ENCODE measurements around the gene SDHAF2. TPM values are rescaled to one million over a fixed set of nuclear protein-coding genes. Genes with fewer than 3 reads are reported as not detected.
"Not testable (repeated sequence)": the region's sequence is repeated elsewhere in the genome, so short reads cannot be mapped to it uniquely, and the experiment has no call there.

SDHAF2 gene
- polyA plus RNA-seq, 4 donors = 43.9 to 63.0 (median 52.1) TPM

DNA sequence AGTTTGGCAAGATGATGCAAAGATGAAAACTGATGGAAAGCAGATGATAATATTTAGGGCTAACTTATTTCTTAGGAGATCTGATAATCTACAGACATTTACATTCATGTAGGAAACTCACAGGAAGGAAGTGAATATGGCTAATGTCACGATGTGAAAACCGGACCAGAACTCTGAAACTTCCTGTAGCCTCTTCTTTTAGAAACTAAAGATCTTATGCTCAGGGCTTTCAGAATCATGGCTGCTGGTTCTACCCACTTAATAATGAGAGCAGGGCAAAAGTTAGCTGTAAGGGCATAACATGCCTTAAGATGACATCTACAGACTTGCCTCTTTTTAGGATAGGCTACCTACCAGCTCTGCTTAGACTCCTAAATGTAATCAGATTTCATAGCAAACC lies 15.4 kb upstream of the SDHAF2 start:
- FAIRE-seq (no peak), DNase-seq (no peak)
- H3K4me3 ChIP-seq (ENCODE audit: low read depth in 1 of 3, low read length in 3 of 3) = no peak overlapping the region
- no peaks in the 10 kb centered on the region for H3K9me3 ChIP-seq (ENCODE audit: control insufficient read depth in 2 of 2, insufficient read depth in 1 of 2, low read depth in 1 of 2, low read length in 1 of 2)
- H3K36me3 ChIP-seq (ENCODE audit: control insufficient read depth in 3 of 3, insufficient read depth in 2 of 3, low read depth in 1 of 3, low read length in 3 of 3) = peaks cover 38 to 56% (median 40%) of the 10 kb centered on the region in 3 donors
- H3K4me1 ChIP-seq (ENCODE audit: control insufficient read depth in 3 of 3, insufficient read depth in 2 of 3, low read depth in 1 of 3, low read length in 2 of 3) = no peaks in the 10 kb centered on the region
- 55 to 76% (median 59%) methylated on average over 2 of the region's 2 CpGs for WGBS, 3 donors
- H3K27ac ChIP-seq (ENCODE audit: low read depth in 1 of 3, low read length in 2 of 3) = no peak overlapping the region
- H3K27me3 ChIP-seq (ENCODE audit: control insufficient read depth in 3 of 3, insufficient read depth in 3 of 3, low read length in 3 of 3) = no peaks in the 10 kb centered on the region

DNA sequence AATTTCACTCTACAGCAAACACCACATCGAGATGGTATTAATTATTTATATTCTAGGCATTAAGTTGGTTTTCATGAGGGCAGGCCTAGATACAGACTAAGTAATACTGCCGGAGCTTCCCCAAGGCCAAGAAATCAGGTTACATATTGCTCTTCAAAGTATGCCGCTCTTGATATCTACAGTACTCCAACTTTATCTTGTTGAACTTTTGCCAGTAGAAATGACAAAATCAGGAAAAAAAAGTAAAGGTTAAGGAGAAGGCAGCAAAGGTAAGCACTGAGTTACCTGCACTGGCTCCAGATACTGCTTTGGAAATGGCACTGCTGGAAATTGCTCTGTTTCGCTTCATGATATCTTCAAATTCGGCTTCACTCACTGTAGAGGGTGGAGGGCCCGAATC lies 14.5 kb upstream of the SDHAF2 start:
- Histone ChIP-seq H3K4me3 (ENCODE audit: low read depth in 1 of 3, low read length in 3 of 3) (no peak overlapping the region), H3K4me1 (ENCODE audit: control insufficient read depth in 3 of 3, insufficient read depth in 2 of 3, low read depth in 1 of 3, low read length in 2 of 3) (no peaks in the 10 kb centered on the region), H3K27me3 (ENCODE audit: control insufficient read depth in 3 of 3, insufficient read depth in 3 of 3, low read length in 3 of 3) (no peaks in the 10 kb centered on the region), H3K36me3 (ENCODE audit: control insufficient read depth in 3 of 3, insufficient read depth in 2 of 3, low read depth in 1 of 3, low read length in 3 of 3) (peaks cover 39 to 56% (median 43%) of the 10 kb centered on the region in 3 donors), H3K9me3 (ENCODE audit: control insufficient read depth in 2 of 2, insufficient read depth in 1 of 2, low read depth in 1 of 2, low read length in 1 of 2) (no peaks in the 10 kb centered on the region), H3K27ac (ENCODE audit: low read depth in 1 of 3, low read length in 2 of 3) (no peak overlapping the region)
- no peak for FAIRE-seq
- DNase-seq = no peak
- 76 to 92% (median 87%) methylated on average over 6 of the region's 6 CpGs for WGBS, 3 donors

- H3K36me3 ChIP-seq (ENCODE audit: control insufficient read depth in 3 of 3, insufficient read depth in 2 of 3, low read depth in 1 of 3, low read length in 3 of 3) = peaks cover 37 to 53% (median 41%) of the 10 kb centered on the region in 3 donors
- 80 to 82% (median 82%) methylated on average over 3 of the region's 3 CpGs for WGBS, 3 donors
- H3K27me3 ChIP-seq (ENCODE audit: control insufficient read depth in 3 of 3, insufficient read depth in 3 of 3, low read length in 3 of 3) = no peaks in the 10 kb centered on the region
- H3K27ac ChIP-seq (ENCODE audit: low read depth in 1 of 3, low read length in 2 of 3) = no peak overlapping the region
- H3K4me1 ChIP-seq (ENCODE audit: control insufficient read depth in 3 of 3, insufficient read depth in 2 of 3, low read depth in 1 of 3, low read length in 2 of 3) = no peaks in the 10 kb centered on the region
- no peak overlapping the region for H3K4me3 ChIP-seq (ENCODE audit: low read depth in 1 of 3, low read length in 3 of 3)
- H3K9me3 ChIP-seq (ENCODE audit: control insufficient read depth in 2 of 2, insufficient read depth in 1 of 2, low read depth in 1 of 2, low read length in 1 of 2) = no peaks in the 10 kb centered on the region
- FAIRE-seq (no peak), DNase-seq (no peak)
Measured at GRCh38 chr11:61416941-61417340, 13.0 kb upstream of the SDHAF2 start.

- Histone ChIP-seq H3K4me1 (ENCODE audit: control insufficient read depth in 3 of 3, insufficient read depth in 2 of 3, low read depth in 1 of 3, low read length in 2 of 3) (no peaks in the 10 kb centered on the region), H3K9me3 (ENCODE audit: control insufficient read depth in 2 of 2, insufficient read depth in 1 of 2, low read depth in 1 of 2, low read length in 1 of 2) (no peaks in the 10 kb centered on the region), H3K27me3 (ENCODE audit: control insufficient read depth in 3 of 3, insufficient read depth in 3 of 3, low read length in 3 of 3) (no peaks in the 10 kb centered on the region), H3K27ac (ENCODE audit: low read depth in 1 of 3, low read length in 2 of 3) (no peak overlapping the region), H3K4me3 (ENCODE audit: low read depth in 1 of 3, low read length in 3 of 3) (no peak overlapping the region), H3K36me3 (ENCODE audit: control insufficient read depth in 3 of 3, insufficient read depth in 2 of 3, low read depth in 1 of 3, low read length in 3 of 3) (peaks cover 37 to 55% (median 41%) of the 10 kb centered on the region in 3 donors)
- WGBS, 3 donors = 58 to 63% (median 59%) methylated on average over 2 of the region's 2 CpGs
- DNase-seq = no peak
- no peak for FAIRE-seq
Measured at GRCh38 chr11:61417670-61418069, 12.3 kb upstream of the SDHAF2 start.

GRCh38 chr11:61418136-61418535 lies 11.8 kb upstream of the SDHAF2 start:
- Histone ChIP-seq H3K4me1 (ENCODE audit: control insufficient read depth in 3 of 3, insufficient read depth in 2 of 3, low read depth in 1 of 3, low read length in 2 of 3) (no peaks in the 10 kb centered on the region), H3K27ac (ENCODE audit: low read depth in 1 of 3, low read length in 2 of 3) (no peak overlapping the region), H3K27me3 (ENCODE audit: control insufficient read depth in 3 of 3, insufficient read depth in 3 of 3, low read length in 3 of 3) (no peaks in the 10 kb centered on the region), H3K9me3 (ENCODE audit: control insufficient read depth in 2 of 2, insufficient read depth in 1 of 2, low read depth in 1 of 2, low read length in 1 of 2) (no peaks in the 10 kb centered on the region), H3K4me3 (ENCODE audit: low read depth in 1 of 3, low read length in 3 of 3) (no peak overlapping the region), H3K36me3 (ENCODE audit: control insufficient read depth in 3 of 3, insufficient read depth in 2 of 3, low read depth in 1 of 3, low read length in 3 of 3) (peaks cover 38 to 55% (median 41%) of the 10 kb centered on the region in 3 donors)
- no peak for DNase-seq
- FAIRE-seq = no peak

GRCh38 chr11:61422226-61422625 lies 7.7 kb upstream of the SDHAF2 start:
- H3K27me3 ChIP-seq (ENCODE audit: control insufficient read depth in 3 of 3, insufficient read depth in 3 of 3, low read length in 3 of 3) = no peaks in the 10 kb centered on the region
- H3K9me3 ChIP-seq (ENCODE audit: control insufficient read depth in 2 of 2, insufficient read depth in 1 of 2, low read depth in 1 of 2, low read length in 1 of 2) = no peaks in the 10 kb centered on the region
- H3K4me3 ChIP-seq (ENCODE audit: low read depth in 1 of 3, low read length in 3 of 3) = no peak overlapping the region
- no peak for DNase-seq
- no peak for FAIRE-seq
- peaks cover 26 to 53% (median 33%) of the 10 kb centered on the region in 3 donors for H3K36me3 ChIP-seq (ENCODE audit: control insufficient read depth in 3 of 3, insufficient read depth in 2 of 3, low read depth in 1 of 3, low read length in 3 of 3)
- no peaks in the 10 kb centered on the region for H3K4me1 ChIP-seq (ENCODE audit: control insufficient read depth in 3 of 3, insufficient read depth in 2 of 3, low read depth in 1 of 3, low read length in 2 of 3)
- H3K27ac ChIP-seq (ENCODE audit: low read depth in 1 of 3, low read length in 2 of 3) = no peak overlapping the region
- 90 to 97% (median 96%) methylated on average over 3 of the region's 3 CpGs for WGBS, 3 donors

DNA sequence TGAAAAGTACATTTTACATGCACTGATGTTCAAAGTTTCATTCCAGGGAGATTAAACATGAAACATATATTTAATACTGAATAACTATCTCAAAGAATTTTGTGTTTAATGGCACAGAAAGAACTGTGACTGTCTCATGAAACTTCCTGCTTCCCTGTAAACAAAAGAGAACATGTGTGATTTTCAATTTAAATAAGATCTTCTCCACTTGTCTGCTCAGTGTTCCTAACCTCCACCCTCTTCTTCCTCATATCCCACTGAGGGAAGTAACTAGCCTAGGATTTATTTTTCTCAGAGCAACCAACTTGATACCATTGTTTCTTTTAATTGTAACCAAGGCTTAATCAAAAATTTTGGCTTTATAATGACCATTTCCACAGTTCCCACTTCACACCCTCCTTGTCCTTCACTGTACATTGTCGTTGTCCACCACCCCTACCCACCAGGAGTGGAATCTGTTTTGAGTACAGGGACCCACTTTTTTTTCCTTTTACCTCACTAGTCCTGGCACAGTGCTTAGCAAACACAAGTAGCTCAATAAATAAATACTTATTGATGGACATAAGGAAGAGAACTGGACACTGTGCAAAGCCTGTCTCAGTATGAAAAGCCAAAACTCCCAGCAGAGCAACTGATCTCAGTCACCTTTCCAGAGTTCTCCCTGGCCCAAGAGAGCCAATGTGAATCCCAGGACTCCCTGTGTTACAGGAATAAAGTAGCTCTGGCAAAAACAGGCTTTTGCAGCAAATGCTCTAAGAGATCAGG lies 4.4 kb upstream of the SDHAF2 start:
- Histone ChIP-seq H3K36me3 (ENCODE audit: control insufficient read depth in 3 of 3, insufficient read depth in 2 of 3, low read depth in 1 of 3, low read length in 3 of 3) (peaks cover 16 to 44% (median 20%) of the 10 kb centered on the region in 3 donors), H3K27me3 (ENCODE audit: control insufficient read depth in 3 of 3, insufficient read depth in 3 of 3, low read length in 3 of 3) (no peaks in the 10 kb centered on the region), H3K4me3 (ENCODE audit: low read depth in 1 of 3, low read length in 3 of 3) (no peak overlapping the region), H3K9me3 (ENCODE audit: control insufficient read depth in 2 of 2, insufficient read depth in 1 of 2, low read depth in 1 of 2, low read length in 1 of 2) (no peaks in the 10 kb centered on the region), H3K27ac (ENCODE audit: low read depth in 1 of 3, low read length in 2 of 3) (no peak overlapping the region), H3K4me1 (ENCODE audit: control insufficient read depth in 3 of 3, insufficient read depth in 2 of 3, low read depth in 1 of 3, low read length in 2 of 3) (peaks cover 0 to 9% (median 0%) of the 10 kb centered on the region in 3 donors)
- FAIRE-seq (no peak), DNase-seq (no peak)
- WGBS, 3 donors = 86 to 94% (median 88%) methylated on average over 1 of the region's 1 CpG

DNA sequence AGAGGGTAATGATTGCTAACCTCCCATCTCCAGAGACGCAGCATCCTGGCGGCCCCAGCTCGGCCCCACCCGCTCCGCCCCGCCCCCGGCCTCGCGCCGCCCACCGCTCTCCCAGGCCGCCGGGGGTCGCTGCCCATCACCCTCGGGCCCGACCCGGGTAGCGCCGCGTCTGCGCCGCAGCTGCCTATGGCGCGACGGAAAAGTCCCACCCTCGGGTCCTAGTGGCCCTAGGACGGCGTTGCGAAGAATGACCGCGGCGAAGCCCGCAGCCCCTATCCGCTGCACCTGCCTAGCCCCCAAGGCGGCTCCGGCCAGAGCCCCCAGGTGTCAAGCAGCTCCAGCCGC lies 606 bp upstream of the SDHAF2 start:
- no peaks in the 10 kb centered on the region for H3K9me3 ChIP-seq (ENCODE audit: control insufficient read depth in 2 of 2, insufficient read depth in 1 of 2, low read depth in 1 of 2, low read length in 1 of 2)
- H3K36me3 ChIP-seq (ENCODE audit: control insufficient read depth in 3 of 3, insufficient read depth in 2 of 3, low read depth in 1 of 3, low read length in 3 of 3) = peaks cover 8 to 32% (median 13%) of the 10 kb centered on the region in 3 donors
- H3K27ac ChIP-seq (ENCODE audit: low read depth in 1 of 3, low read length in 2 of 3) = peak overlapping the region; percentile 89 to 98 (median 93)
- DNase-seq (peak in 1 of 2 donors; percentile 32), FAIRE-seq (no peak)
- H3K27me3 ChIP-seq (ENCODE audit: control insufficient read depth in 3 of 3, insufficient read depth in 3 of 3, low read length in 3 of 3) = no peaks in the 10 kb centered on the region
- peaks cover 2 to 12% (median 3%) of the 10 kb centered on the region in 3 donors for H3K4me1 ChIP-seq (ENCODE audit: control insufficient read depth in 3 of 3, insufficient read depth in 2 of 3, low read depth in 1 of 3, low read length in 2 of 3)
- peak overlapping the region; percentile 87 to 96 (median 89) for H3K4me3 ChIP-seq (ENCODE audit: low read depth in 1 of 3, low read length in 3 of 3)
- WGBS, 3 donors = 0 to 1% (median 0%) methylated on average over 24 to 37 of the region's 37 CpGs

DNA sequence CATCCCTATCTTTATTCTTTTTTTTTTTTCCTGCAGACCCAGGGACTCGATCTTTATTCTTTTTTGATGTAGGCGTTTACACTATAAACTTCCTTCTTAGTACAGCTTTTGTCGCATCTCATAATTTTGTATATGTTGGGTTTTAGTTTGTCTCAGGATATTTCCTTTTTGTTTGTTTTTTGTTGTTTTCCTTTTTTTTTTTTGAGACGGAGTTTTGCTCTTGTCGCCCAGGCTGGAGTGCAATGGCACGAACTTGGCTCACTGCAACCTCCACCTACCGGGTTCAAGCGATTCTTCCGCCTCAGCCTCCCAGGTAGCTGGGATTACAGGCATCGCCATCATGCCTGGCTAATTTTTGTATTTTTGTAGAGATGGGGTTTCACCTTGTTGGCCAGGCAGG lies 915 bp downstream of the SDHAF2 start:
- DNase-seq; H3K27me3 ChIP-seq (ENCODE audit: control insufficient read depth in 3 of 3, insufficient read depth in 3 of 3, low read length in 3 of 3); FAIRE-seq; H3K27ac ChIP-seq (ENCODE audit: low read depth in 1 of 3, low read length in 2 of 3); H3K9me3 ChIP-seq (ENCODE audit: control insufficient read depth in 2 of 2, insufficient read depth in 1 of 2, low read depth in 1 of 2, low read length in 1 of 2): not testable (repeated sequence)
- peaks cover 5 to 31% (median 10%) of the 10 kb centered on the region in 3 donors for H3K36me3 ChIP-seq (ENCODE audit: control insufficient read depth in 3 of 3, insufficient read depth in 2 of 3, low read depth in 1 of 3, low read length in 3 of 3)
- H3K4me1 ChIP-seq (ENCODE audit: control insufficient read depth in 3 of 3, insufficient read depth in 2 of 3, low read depth in 1 of 3, low read length in 2 of 3) = peaks cover 2 to 12% (median 3%) of the 10 kb centered on the region in 3 donors
- H3K4me3 ChIP-seq (ENCODE audit: low read depth in 1 of 3, low read length in 3 of 3) = peak overlapping the region in 2 of 3 donors; percentile 87 to 89
- 68 to 69% (median 69%) methylated on average over 10 of the region's 10 CpGs for WGBS, 3 donors

All from small intestine (tissue), 7 donors.